HCT116 (cell line): ENCODE measurements around the gene CPT2. TPM values are rescaled to one million over a fixed set of nuclear protein-coding genes. Genes with fewer than 3 reads are reported as not detected.
A peak's percentile ranks its signal among the peaks of the same experiment; 100 is the strongest.
"Not testable (repeated sequence)": the region's sequence is repeated elsewhere in the genome, so short reads cannot be mapped to it uniquely, and the experiment has no call there.

Source experiments
- ATAC-seq: fragments of 200-7000 bp; cut with Tn5 transposase; 2 replicates; pipeline ENCODE4 v1.9.1; 2020; ENCODE audit warnings: mild to moderate bottlenecking, moderate library complexity
- BruUV-seq: library from RNA; stranded (reverse); fragments of 400-500 nt; replicated peaks from 2 replicates; lab custom pipeline; 2021; lab: Mats Ljungman, UMichigan
- CTCF ChIA-PET: fragments of 300-600 bp; sonication (Branson Sonifier 250); formaldehyde crosslinking; loops from one replicate; lab custom pipeline; 2021; ENCODE audit warnings: antibody characterized with exemption; lab: Charles Lee
- POLR2A ChIA-PET: fragments of 300-600, 350-600 bp; sonication (Branson Sonifier 250); formaldehyde crosslinking; loops from one replicate; lab custom pipeline; 2021; ENCODE audit warnings: antibody characterized with exemption; lab: Charles Lee
- RAD21 ChIA-PET, 2 experiments: fragments of 300-600 bp; sonication (Branson Sonifier 250); formaldehyde crosslinking; loops; one replicate each; lab custom pipeline; 2023; ENCODE audit warnings: low total read pairs in 2 of 2; ENCODE audit not compliant: uncharacterized antibody in 2 of 2, unreplicated experiment in 2 of 2, low non-redundant PET in 1 of 2; lab: Charles Lee
- DNase-seq: peaks from one replicate; pipeline ENCODE4 v3.0.0-alpha.2; 2010; ENCODE audit warnings: low read depth, low spot score
- H2AFZ ChIP-seq: fragments of 200-600 bp; shearing (Covaris generic), sonication (generic); 2 replicates; pipeline ENCODE4 v1.6.1; 2017; ENCODE audit warnings: low read depth, mixed run types, mixed read lengths, antibody characterized with exemption, low read length; ENCODE audit not compliant: poor library complexity, severe bottlenecking
- H3K27ac ChIP-seq: 2 replicates; pipeline ENCODE4 v1.5.1; 2012; ENCODE audit warnings: low read depth, low read length
- H3K27me3 ChIP-seq: fragments of 200-600 bp; sonication (generic); 2 replicates; pipeline ENCODE4 v1.6.1; 2016; ENCODE audit warnings: mixed run types, low read length, mixed read lengths; ENCODE audit not compliant: insufficient read depth
- H3K36me3 ChIP-seq, 2 experiments: fragments of 200-500 bp in 1 of 2; fragments of 200-600 bp in 1 of 2; sonication (Bioruptor generic) in 1 of 2; sonication (generic) in 1 of 2; 2 replicates each; pipeline versions ENCODE4 v1.5.1 to v1.6.1; 2014 to 2016; ENCODE audit warnings: low read length in 2 of 2, inconsistent platforms in 1 of 2, mixed read lengths in 1 of 2, mixed run types in 1 of 2; ENCODE audit not compliant: insufficient read depth in 2 of 2, control insufficient read depth in 1 of 2
- H3K4me1 ChIP-seq, 2 experiments: fragments of 200-600 bp in 1 of 2; sonication (generic) in 1 of 2; 2 replicates each; pipeline versions ENCODE4 v1.5.1 to v1.6.1; 2012 to 2017; ENCODE audit warnings: low read length in 2 of 2, inconsistent platforms in 1 of 2, mild to moderate bottlenecking in 1 of 2, mixed read lengths in 1 of 2, mixed run types in 1 of 2, moderate library complexity in 1 of 2; ENCODE audit not compliant: insufficient read depth in 2 of 2, control insufficient read depth in 1 of 2
- H3K4me2 ChIP-seq: fragments of 200-600 bp; sonication (generic); 2 replicates; pipeline ENCODE4 v1.6.1; 2017; ENCODE audit warnings: mixed run types, low read length, mixed read lengths
- H3K4me3 ChIP-seq, 2 experiments: fragments of 200-600 bp in 1 of 2; sonication (generic) in 1 of 2; replicated peaks in 1 of 2; 2 replicates each; pipeline ENCODE4 v1.5.1; 2011 to 2016; ENCODE audit warnings: low read length in 2 of 2, control low read depth in 1 of 2, low read depth in 1 of 2, mild to moderate bottlenecking in 1 of 2, mixed read lengths in 1 of 2, mixed run types in 1 of 2
- H3K79me2 ChIP-seq: fragments of 200-600 bp; sonication (generic); 2 replicates; pipeline ENCODE4 v1.6.1; 2017; ENCODE audit warnings: mild to moderate bottlenecking, mixed run types, low read length, moderate library complexity, mixed read lengths; ENCODE audit not compliant: insufficient read depth
- H3K9ac ChIP-seq: fragments of 200-600 bp; sonication (generic); 2 replicates; pipeline ENCODE4 v1.6.1; 2016; ENCODE audit warnings: low read length, mixed read lengths
- H3K9me2 ChIP-seq: fragments of 200-600 bp; sonication (generic), shearing (Covaris generic); 2 replicates; pipeline ENCODE4 v1.6.1; 2017; ENCODE audit warnings: mixed run types, mild to moderate bottlenecking, moderate library complexity; ENCODE audit not compliant: insufficient read depth
- H3K9me3 ChIP-seq, 2 experiments: fragments of 200-500 bp in 1 of 2; fragments of 200-600 bp in 1 of 2; sonication (Bioruptor generic) in 1 of 2; sonication (generic) in 1 of 2; 2 replicates each; pipeline ENCODE4 v1.6.1; 2014 to 2017; ENCODE audit warnings: low read length in 2 of 2, mixed read lengths in 2 of 2, inconsistent platforms in 1 of 2, low read depth in 1 of 2, mild to moderate bottlenecking in 1 of 2, mixed run types in 1 of 2, moderate library complexity in 1 of 2; ENCODE audit not compliant: control insufficient read depth in 1 of 2, insufficient read depth in 1 of 2
- H4K20me1 ChIP-seq: fragments of 200-600 bp; sonication (generic), shearing (Covaris generic); 2 replicates; pipeline ENCODE4 v1.6.1; 2017; ENCODE audit warnings: mixed run types, mild to moderate bottlenecking, moderate library complexity; ENCODE audit not compliant: insufficient read depth
- ATF3 ChIP-seq: IDR thresholded peaks from 2 replicates; pipeline ENCODE4 v1.6.1; 2012
- CBX3 ChIP-seq: IDR thresholded peaks from 2 replicates; pipeline ENCODE4 v1.6.1; 2012; ENCODE audit warnings: low read depth
- CEBPB ChIP-seq: IDR thresholded peaks from 2 replicates; pipeline ENCODE4 v1.6.1; 2012; ENCODE audit warnings: low read depth
- ELF1 ChIP-seq: IDR thresholded peaks from 2 replicates; pipeline ENCODE4 v1.6.1; 2012; ENCODE audit warnings: low read depth, borderline replicate concordance
- EZH2phosphoT487 ChIP-seq: fragments of 200-600 bp; IDR thresholded peaks from 2 replicates; pipeline ENCODE4 v1.6.1; 2018; ENCODE audit warnings: antibody characterized with exemption, borderline replicate concordance
- FOSL1 ChIP-seq: IDR thresholded peaks from 2 replicates; pipeline ENCODE4 v1.6.1; 2012; ENCODE audit warnings: low read depth
- JUND ChIP-seq: IDR thresholded peaks from 2 replicates; pipeline ENCODE4 v1.6.1; 2012
- POLR2AphosphoS5 ChIP-seq: IDR thresholded peaks from 2 replicates; pipeline ENCODE4 v1.6.1; 2011; ENCODE audit warnings: mild to moderate bottlenecking, low read depth, low read length, moderate library complexity
- RAD21 ChIP-seq: IDR thresholded peaks from 2 replicates; pipeline ENCODE4 v1.6.1; 2012; ENCODE audit warnings: low read depth, mild to moderate bottlenecking
- SP1 ChIP-seq: IDR thresholded peaks from 2 replicates; pipeline ENCODE4 v1.6.1; 2012; ENCODE audit warnings: low read depth
- TCF7L2 ChIP-seq: IDR thresholded peaks from 2 replicates; pipeline ENCODE4 v1.7.0; 2011; ENCODE audit warnings: borderline replicate concordance, inconsistent platforms; ENCODE audit not compliant: insufficient read depth, insufficient read length; ENCODE audit errors: extremely low read depth
- YY1 ChIP-seq: IDR thresholded peaks from 2 replicates; pipeline ENCODE4 v1.6.1; 2011; ENCODE audit warnings: low read length, low read depth, moderate library complexity, mild to moderate bottlenecking; ENCODE audit not compliant: insufficient replicate concordance; ENCODE audit errors: extremely low read depth
- ZBTB33 ChIP-seq: IDR thresholded peaks from 2 replicates; pipeline ENCODE4 v1.6.1; 2011; ENCODE audit warnings: mild to moderate bottlenecking, low read length, moderate library complexity; ENCODE audit not compliant: insufficient replicate concordance; ENCODE audit errors: extremely low read depth
- ZNF274 ChIP-seq: fragments of 200-500 bp; sonication (Bioruptor generic); IDR thresholded peaks from 2 replicates; pipeline ENCODE4 v1.6.1; 2014; ENCODE audit warnings: mild to moderate bottlenecking, low read depth, low read length, inconsistent platforms
- intact Hi-C: fragments of 100-400 bp; cut with micrococcal nuclease; formaldehyde crosslinking; loops from 2 replicates; pipeline ENCODE4 v1.10.0; 2022
- total RNA-seq: library from RNA; stranded (reverse); gene quantifications from one replicate; pipeline ENCODE4 v1.2.1, GENCODE V29; 2021; ENCODE audit not compliant: unreplicated experiment

CPT2 gene
- total RNA-seq, 1 experiment from 2014 or later: 18.1 TPM

DNA sequence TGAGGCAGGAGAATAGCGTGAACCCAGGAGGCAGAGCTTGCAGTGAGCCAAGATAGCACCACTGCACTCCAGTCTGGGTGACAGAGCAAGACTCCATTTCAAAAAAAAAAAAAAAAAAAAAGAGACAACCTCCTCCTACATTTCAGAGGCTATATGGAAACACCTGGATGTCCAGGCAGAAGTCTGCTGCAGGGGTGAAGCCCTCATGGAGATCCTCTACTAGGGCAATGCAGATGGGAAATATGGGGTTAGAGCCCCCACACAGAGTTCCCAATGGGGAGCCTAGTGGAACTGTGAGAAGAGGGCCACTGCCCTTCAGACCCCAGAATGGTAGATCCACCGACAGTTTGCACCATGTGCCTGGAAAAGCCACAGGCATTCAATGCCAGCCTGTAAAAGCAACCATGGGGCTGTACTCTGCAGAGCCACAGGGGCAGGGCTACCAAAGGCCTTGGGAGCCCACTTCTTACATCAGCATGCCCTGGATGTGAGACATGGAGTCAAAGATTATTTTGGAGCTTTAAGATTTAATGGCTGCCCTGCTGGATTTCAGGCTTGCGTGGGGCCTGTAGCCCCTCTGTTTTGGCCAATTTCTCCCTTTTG is 9.6 kb downstream of the CPT2 start:
- peak; percentile 63; the same call in 1 of the 2 replicates for TF ChIP-seq CBX3
- H3K9me2 ChIP-seq, H3K4me2 ChIP-seq, H4K20me1 ChIP-seq, intact Hi-C loops, H3K27me3 ChIP-seq, H3K27ac ChIP-seq, H3K4me3 ChIP-seq, ATAC-seq, H2AFZ ChIP-seq, H3K4me1 ChIP-seq, H3K9me3 ChIP-seq, POLR2A ChIA-PET, RAD21 ChIA-PET, H3K79me2 ChIP-seq, BruUV-seq, DNase-seq, H3K9ac ChIP-seq: not testable (repeated sequence)
- H3K36me3 ChIP-seq: peaks cover 17 to 26% of the 10 kb centered on the region in 2 experiments
- CTCF ChIA-PET: interaction anchor here (0.6 kb wide), 1 partner anchor 58 kb away, joined by 3 read pairs; no protein-coding TSS in a partner anchor

- ChIA-PET CTCF (no interaction called here), POLR2A (no interaction called here), RAD21 (no interaction called here)
- H3K27ac ChIP-seq: no peak overlapping the region
- no peak overlapping the region for H3K9ac ChIP-seq
- no peak overlapping the region for H3K4me2 ChIP-seq
- no peaks in the 10 kb centered on the region for H3K4me1 ChIP-seq
- no peaks in the 10 kb centered on the region for H3K79me2 ChIP-seq
- no peaks in the 10 kb centered on the region for H3K9me2 ChIP-seq
- H3K27me3 ChIP-seq: no peaks in the 10 kb centered on the region
- ATAC-seq (no peak), DNase-seq (no peak)
- TF ChIP-seq ATF3 (no peak), POLR2AphosphoS5 (no peak), JUND (no peak), ZBTB33 (no peak), RAD21 (no peak), TCF7L2 (no peak), SP1 (no peak), CEBPB (no peak), EZH2phosphoT487 (no peak), FOSL1 (no peak), YY1 (no peak), ZNF274 (no peak), ELF1 (no peak)
- H2AFZ ChIP-seq: no peak overlapping the region
- BruUV-seq: no TSS peak
- peaks cover 0 to 4% of the 10 kb centered on the region in 2 experiments; a peak in 1 of 4 replicates for H3K9me3 ChIP-seq
- H3K36me3 ChIP-seq: peaks cover 17 to 24% of the 10 kb centered on the region in 2 experiments
- H4K20me1 ChIP-seq: no peaks in the 10 kb centered on the region
- intact Hi-C loops: no loop called here
- no peak overlapping the region for H3K4me3 ChIP-seq
Measured at GRCh38 chr1:53206735-53207379, 10.2 kb downstream of the CPT2 start.
